ENCODE measurements around the gene ABCC6. TPM values are rescaled to one million over a fixed set of nuclear protein-coding genes. Genes with fewer than 3 reads are reported as not detected.
"Not testable (repeated sequence)": the region's sequence is repeated elsewhere in the genome, so short reads cannot be mapped to it uniquely, and the experiment has no call there.

The ABCC6 gene
- total and polyA plus RNA-seq, 2 of the 13 experiments (the other 11 are each of a cell fraction or from before 2014, with no cell fraction given): 82.4 to 105 TPM

- H3K4me2 ChIP-seq (ENCODE audit: low read depth, low read length); H4K20me1 ChIP-seq (ENCODE audit: insufficient read depth, low read length); in situ Hi-C loops (cut with HindIII; ENCODE audit: extremely low pct_ligation_motif_present, low pct_unique_long_range_greater_than_20kb); H3K79me2 ChIP-seq (ENCODE audit: insufficient read depth, low read length); H3K27me3 ChIP-seq (ENCODE audit: control insufficient read depth in 1 of 2, insufficient read depth in 2 of 2, low read length in 2 of 2); H2AFZ ChIP-seq (ENCODE audit: low read length); H3K9me3 ChIP-seq (ENCODE audit: low read length); POLR2A ChIA-PET; CTCF ChIA-PET (ENCODE audit: low intra/inter-chr PET ratio, low total read pairs); intact Hi-C loops (cut with micrococcal nuclease; ENCODE audit: unreplicated experiment); H3K4me3 ChIP-seq (replicated peaks in 1 of 3; ENCODE audit: insufficient read depth in 1 of 3, low read depth in 2 of 3, low read length in 3 of 3); BruUV-seq (replicated peaks): not testable (repeated sequence)
- WGBS (ENCODE audit: low lambda C conversion rate): 5% methylated on average over 2 of the region's 4 CpGs
- FAIRE-seq (peak; percentile 92), DNase-seq (ENCODE audit: low spot score) (peak; percentile 90), ATAC-seq (peak; percentile 84)
- H3K36me3 ChIP-seq (replicated peaks in 1 of 2; ENCODE audit: control insufficient read depth in 1 of 2, insufficient read depth in 2 of 2, low read length in 2 of 2): peaks cover 3 to 15% of the 10 kb centered on the region in 2 experiments
- peak overlapping the region; percentile 72 for H3K27ac ChIP-seq (ENCODE audit: extremely low read length, insufficient read depth, low read length)
- peaks cover 30% of the 10 kb centered on the region for H3K4me1 ChIP-seq (ENCODE audit: insufficient read depth, low read length)
- peak overlapping the region; percentile 44; the same call in 1 of the 2 replicates for H3K9ac ChIP-seq (ENCODE audit: insufficient read depth, low read depth, low read length)
- TF ChIP-seq NCOA2 (CRISPR knock-in tag; IDR thresholded peaks at IDR 0.05) (peak; percentile 78), ZBTB37 (CRISPR knock-in tag; IDR thresholded peaks at IDR 0.05) (peak; percentile 91), SP5 (CRISPR knock-in tag; IDR thresholded peaks at IDR 0.05; ENCODE audit: borderline replicate concordance, low read depth) (0 out of 2 replicates have a peak, but pooled peaks have one; percentile 13), RCOR2 (CRISPR knock-in tag; IDR thresholded peaks at IDR 0.05) (peak; percentile 68; the same call in 1 of the 2 replicates), HMG20A (CRISPR knock-in tag; IDR thresholded peaks at IDR 0.05; ENCODE audit: borderline replicate concordance) (peak; percentile 75; the same call in 1 of the 2 replicates), HDAC2 (CRISPR knock-in tag; IDR thresholded peaks at IDR 0.05) (peak; percentile 88), KLF16 (CRISPR knock-in tag; IDR thresholded peaks at IDR 0.05) (peak in 1 of 2 experiments; percentile 72; a peak in 2 of 4 replicates), SOX5 (CRISPR knock-in tag; IDR thresholded peaks at IDR 0.05; ENCODE audit: borderline replicate concordance) (peak; percentile 74), ZNF335 (CRISPR knock-in tag; IDR thresholded peaks at IDR 0.05) (0 out of 2 replicates have a peak, but pooled peaks have one; percentile 40), SIX4 (CRISPR knock-in tag; IDR thresholded peaks at IDR 0.05) (peak; percentile 42; the same call in 1 of the 2 replicates), ISL2 (CRISPR knock-in tag; IDR thresholded peaks at IDR 0.05) (peak; percentile 65), FOXA3 (CRISPR knock-in tag; IDR thresholded peaks at IDR 0.05) (peak; percentile 89), ZNF629 (CRISPR knock-in tag; conservative IDR thresholded peaks at IDR 0.05) (0 out of 2 replicates have a peak, but pooled peaks have one; percentile 21)
- TF ChIP-seq, protein P1, sequence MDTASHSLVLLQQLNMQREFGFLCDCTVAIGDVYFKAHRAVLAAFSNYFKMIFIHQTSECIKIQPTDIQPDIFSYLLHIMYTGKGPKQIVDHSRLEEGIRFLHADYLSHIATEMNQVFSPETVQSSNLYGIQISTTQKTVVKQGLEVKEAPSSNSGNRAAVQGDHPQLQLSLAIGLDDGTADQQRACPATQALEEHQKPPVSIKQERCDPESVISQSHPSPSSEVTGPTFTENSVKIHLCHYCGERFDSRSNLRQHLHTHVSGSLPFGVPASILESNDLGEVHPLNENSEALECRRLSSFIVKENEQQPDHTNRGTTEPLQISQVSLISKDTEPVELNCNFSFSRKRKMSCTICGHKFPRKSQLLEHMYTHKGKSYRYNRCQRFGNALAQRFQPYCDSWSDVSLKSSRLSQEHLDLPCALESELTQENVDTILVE (CRISPR knock-in tag; IDR thresholded peaks at IDR 0.05): 0 out of 2 replicates have a peak, but pooled peaks have one; percentile 55
- TF ChIP-seq, protein P2, sequence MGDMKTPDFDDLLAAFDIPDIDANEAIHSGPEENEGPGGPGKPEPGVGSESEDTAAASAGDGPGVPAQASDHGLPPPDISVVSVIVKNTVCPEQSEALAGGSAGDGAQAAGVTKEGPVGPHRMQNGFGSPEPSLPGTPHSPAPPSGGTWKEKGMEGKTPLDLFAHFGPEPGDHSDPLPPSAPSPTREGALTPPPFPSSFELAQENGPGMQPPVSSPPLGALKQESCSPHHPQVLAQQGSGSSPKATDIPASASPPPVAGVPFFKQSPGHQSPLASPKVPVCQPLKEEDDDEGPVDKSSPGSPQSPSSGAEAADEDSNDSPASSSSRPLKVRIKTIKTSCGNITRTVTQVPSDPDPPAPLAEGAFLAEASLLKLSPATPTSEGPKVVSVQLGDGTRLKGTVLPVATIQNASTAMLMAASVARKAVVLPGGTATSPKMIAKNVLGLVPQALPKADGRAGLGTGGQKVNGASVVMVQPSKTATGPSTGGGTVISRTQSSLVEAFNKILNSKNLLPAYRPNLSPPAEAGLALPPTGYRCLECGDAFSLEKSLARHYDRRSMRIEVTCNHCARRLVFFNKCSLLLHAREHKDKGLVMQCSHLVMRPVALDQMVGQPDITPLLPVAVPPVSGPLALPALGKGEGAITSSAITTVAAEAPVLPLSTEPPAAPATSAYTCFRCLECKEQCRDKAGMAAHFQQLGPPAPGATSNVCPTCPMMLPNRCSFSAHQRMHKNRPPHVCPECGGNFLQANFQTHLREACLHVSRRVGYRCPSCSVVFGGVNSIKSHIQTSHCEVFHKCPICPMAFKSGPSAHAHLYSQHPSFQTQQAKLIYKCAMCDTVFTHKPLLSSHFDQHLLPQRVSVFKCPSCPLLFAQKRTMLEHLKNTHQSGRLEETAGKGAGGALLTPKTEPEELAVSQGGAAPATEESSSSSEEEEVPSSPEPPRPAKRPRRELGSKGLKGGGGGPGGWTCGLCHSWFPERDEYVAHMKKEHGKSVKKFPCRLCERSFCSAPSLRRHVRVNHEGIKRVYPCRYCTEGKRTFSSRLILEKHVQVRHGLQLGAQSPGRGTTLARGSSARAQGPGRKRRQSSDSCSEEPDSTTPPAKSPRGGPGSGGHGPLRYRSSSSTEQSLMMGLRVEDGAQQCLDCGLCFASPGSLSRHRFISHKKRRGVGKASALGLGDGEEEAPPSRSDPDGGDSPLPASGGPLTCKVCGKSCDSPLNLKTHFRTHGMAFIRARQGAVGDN (CRISPR knock-in tag; IDR thresholded peaks at IDR 0.05): peak; percentile 42
- TF ChIP-seq, protein P3, sequence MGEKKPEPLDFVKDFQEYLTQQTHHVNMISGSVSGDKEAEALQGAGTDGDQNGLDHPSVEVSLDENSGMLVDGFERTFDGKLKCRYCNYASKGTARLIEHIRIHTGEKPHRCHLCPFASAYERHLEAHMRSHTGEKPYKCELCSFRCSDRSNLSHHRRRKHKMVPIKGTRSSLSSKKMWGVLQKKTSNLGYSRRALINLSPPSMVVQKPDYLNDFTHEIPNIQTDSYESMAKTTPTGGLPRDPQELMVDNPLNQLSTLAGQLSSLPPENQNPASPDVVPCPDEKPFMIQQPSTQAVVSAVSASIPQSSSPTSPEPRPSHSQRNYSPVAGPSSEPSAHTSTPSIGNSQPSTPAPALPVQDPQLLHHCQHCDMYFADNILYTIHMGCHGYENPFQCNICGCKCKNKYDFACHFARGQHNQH (CRISPR knock-in tag; IDR thresholded peaks at IDR 0.05): 0 out of 2 replicates have a peak, but pooled peaks have one; percentile 31
Measured at GRCh38 chr16:16213863-16214293, 9.4 kb downstream of the ABCC6 start.

Data from HepG2 (cell line).